Activated gamma-delta T cell (primary cell): ENCODE data around the gene CELF4.

ENCODE experiments used
- DNase-seq: peaks from one replicate; lab custom pipeline; 2025; lab: John Stamatoyannopoulos, UW

The CELF4 gene

DNA sequence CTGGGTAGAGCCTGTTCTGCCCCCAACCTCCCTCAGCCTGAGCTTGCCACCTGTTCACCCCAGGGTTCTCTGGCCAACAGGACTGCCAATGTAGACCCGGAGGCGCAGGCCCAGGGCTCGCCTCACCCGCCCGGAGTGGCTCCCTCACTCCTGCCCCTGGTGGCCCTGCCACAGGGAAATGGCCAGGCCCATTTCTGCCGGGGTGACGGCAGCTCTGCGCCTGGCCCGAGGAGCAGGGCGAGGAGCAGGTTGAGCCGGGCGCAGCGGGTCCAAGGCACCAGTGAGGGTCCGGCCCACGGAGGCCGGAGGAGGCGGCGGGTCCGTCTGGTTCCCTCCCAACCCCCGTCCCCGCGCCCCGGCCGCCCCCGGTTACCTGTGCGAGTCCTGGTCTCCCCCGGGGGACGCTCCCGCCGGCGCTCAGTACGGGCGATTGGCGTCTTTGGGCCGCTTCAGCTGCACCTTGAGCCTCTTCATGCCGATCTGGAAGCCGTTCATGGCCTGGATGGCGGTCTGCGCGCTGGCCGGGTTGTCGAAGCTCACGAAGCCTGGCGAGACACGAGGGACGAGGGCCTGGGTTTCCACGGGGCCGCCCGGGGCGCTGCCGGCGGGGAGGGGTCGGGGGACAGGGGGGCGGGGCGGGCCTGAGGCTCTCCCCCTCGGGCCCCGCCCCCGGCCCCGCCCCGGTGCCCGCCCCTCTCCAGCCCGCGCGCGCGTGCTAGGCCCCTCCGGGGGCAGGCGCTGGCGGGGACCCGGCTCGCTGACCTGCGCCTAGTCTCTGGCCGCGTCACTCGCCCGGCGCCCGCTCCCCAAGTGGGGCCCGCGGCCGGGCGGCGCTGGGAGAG, 312.0 kb downstream of the CELF4 start:
- no peak for DNase-seq

DNA sequence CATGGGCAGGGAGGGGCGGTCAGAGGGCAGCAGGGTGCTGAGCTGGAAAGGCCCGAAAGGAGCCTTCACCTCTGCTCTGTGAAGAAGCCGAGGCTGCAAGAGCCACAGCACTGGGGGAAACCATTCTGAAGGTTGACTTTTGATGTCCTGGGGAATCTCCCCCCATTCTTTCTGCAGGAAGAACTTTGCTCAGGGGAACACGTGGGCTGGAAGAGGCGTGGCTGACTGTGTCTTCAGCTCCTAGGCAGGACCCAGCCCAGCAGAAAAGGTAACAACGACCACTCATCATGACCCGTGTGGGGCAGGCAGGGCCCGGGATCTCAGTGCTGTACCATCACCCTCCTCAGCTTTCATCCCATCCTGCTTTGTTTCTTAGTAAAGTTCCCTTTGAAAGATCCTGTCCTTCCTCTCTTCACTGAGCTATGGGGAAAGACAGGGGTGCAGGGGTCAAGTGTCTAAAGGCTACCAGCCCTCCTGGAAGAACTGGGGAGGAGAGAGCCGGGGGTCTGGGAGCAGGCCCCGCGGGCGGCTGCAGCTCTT, 312.7 kb downstream of the CELF4 start:
- DNase-seq, result no peak

DNA sequence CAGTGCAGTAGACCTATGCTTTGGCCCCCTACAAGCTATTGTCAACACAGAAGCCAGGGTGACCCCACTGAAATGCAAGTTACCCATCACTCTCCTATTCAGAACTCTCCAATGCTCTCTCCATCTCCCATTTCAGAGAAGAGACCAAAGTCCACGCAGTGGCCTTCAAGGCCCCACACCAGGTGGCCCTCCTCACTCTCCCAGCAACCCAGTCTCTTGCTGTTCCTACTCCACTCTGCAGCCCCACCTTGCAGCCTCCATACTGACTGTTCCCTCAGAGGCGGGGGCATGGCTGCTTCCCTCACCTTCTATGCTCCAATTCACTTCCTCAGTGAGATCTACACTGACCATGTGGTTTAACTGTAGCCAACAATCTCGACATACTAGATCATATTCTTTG, 313.3 kb downstream of the CELF4 start:
- no peak for DNase-seq

DNA sequence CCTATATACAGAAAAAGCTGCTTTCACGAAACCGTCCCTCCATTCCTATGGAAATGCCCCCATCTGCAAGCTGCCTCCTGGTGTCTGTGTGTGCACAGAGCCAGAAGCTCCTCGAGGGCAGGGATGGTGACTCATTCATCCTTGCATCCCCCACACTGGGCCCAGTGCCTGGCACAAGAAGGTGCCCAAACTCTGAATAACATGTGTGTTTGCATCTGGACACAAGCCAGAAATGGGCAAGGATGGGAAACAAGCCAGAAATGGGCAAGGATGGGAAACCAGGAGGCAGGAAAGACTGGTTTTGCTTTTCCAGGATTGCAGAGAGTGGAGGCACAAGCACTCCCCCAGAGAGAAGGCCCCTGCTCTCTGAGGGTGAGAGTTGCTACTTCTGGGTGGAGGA, 313.9 kb downstream of the CELF4 start:
- no peak for DNase-seq

DNA sequence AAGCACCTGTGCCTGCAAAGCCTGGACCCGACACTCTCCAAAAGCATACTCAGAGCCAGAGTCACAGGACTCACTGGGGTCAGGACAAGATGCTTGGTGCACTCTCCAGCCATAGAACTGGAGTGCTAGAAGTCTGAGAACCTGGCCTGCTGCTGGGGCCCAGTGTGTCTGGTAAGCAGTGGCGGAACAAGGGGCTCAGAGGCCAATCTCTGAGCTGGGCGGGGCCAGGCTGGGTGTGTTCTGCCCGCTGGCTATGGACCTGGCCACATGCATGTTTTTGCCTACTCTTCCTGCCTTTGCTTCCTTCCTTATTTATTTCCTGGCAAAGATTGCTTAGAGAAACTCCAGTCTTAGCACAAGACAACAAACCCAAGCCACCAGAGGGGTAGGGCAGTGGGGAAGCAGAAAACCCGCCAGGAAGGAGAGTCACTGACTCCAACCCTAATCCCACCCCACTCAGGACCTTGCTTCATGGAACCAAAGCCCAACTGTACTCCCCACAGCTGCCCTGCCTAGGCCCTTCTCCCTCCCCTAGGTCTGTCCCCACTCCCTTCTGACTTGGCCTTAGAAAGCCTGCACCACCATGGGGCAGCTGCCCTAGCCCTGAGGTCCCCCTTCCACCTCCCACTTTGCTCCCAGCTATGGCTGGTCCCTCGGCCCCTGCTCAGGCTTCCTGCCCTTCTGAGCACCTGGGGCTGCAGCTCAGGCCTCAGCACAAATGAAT, 315.5 kb downstream of the CELF4 start:
- no peak for DNase-seq

DNA sequence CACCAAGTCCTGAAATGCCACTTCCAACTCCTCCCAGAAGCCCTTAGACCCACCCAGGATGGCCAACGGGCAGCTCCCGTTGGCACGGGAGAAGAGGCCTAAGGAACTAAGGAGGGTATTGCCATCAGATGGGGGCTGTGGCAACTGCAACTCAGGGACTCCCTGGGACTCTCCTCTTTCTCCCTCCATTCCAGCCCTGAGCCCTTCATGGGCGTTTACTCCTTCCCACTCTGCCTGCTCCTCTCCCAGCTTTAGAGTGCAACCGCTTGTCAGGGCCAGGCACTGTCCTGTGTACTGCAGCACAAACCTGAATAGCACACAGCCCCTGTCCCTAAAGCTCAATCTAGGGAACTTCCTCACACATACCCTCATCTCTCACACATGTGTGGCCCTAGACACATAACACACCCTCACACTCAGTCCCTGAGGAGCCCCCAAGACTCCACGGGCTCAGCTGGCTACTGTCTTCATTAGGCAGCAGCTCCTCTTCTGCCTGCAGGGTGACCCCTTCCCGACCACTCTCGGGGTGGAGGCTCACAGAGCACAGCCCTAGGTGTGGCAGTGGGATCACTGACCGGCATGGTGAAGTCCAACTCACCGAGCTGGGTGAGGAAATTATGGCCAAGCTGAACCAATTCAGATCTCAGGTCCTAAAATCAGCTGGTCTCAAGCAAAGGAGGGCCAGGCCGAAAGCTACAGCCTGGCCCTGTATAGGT, 316.3 kb downstream of the CELF4 start:
- DNase-seq, result no peak

DNA sequence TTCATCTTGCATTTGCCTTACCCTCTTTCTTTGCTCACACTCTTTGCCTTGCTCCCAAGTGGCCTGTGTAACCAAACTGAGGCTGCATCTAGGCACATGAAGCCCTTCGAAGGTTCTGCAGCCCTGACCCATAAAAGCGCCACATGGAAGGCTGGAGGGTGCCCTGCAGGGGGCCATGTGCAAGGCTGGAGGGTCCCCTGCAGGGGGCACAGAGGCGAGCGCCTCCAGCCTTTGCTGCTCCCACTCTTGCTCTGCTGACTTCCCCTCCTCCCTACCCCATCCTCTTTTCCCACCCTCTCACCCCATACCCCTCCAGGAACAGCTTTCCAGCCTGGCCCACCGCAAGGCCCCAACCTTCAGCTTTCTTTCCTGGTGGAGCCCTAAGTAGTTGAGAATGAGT, 317.3 kb downstream of the CELF4 start:
- DNase-seq, result no peak

DNA sequence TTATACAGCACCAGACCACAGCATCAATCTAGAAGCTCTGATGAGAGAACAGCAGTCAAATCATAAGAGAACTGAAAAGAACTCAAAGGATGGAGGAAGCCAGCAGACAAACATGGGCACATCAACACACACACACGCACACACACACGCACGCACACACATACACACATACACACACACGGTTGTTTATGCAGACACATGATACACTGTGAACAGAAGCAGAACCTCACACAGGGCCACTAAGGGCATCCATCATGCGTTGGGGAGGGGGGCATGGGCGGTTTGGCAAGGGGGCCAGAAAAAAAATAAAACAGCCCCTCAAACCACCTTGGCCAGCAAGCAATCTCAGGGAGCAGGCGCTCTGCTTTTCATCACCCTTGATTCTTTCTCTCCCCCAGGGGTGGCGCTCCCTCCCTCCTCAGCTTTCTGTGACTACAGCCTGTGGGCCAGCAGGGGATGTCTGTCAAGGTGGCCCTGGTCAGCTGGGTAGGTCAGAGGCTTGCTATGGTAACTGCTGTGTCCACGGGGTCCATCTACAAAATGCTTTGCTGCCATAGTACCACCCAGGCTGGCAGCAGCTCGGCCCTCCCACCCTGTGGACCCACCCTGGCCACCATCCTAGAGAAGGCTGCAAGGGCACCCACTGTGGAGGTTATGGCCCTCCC, 318.0 kb downstream of the CELF4 start:
- DNase-seq, result no peak

DNA sequence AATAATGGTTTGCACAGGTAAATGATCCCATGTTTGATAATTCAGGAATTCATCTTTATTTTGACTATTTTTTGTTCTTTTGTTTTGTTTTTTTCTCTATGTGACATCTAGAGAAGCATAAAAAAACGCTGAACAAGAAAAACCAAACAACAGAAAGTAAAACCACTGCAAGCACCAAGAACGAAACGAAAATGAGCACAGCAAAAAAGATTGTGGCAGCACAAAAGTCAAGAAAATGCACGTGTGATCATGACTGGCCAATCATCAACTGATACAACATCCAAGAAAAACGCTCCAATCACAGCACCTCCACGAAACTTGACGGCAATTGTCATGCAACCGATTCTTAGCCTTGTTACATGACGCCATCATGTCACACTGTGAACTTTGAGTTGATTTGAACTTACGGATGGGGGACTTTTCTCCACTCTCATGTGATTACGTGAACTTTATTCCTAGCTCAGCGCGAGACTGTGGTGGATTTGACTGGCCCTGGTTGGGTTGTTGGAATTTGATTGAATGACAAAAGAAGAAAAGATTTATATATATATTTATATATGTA, 318.7 kb downstream of the CELF4 start:
- DNase-seq, result no peak

DNA sequence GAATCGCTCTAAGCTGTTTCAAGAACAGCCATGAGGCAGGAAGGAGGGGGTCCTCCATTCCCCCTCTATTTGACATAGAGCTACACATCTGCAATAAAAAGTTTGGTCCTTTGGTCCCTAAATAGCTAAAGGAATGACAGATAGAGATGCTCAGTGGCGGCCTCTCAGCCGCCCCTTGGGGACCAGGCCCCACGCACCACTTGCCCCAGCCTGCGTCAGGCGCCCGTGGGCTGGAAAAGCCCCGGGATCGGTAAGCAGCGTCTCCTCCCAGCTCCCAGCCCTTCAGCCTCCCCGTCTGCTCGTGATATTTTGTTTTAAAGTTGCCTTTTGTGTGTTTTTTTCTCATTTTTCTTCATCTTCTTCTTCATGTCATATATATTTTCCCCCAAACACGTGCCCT, 321.0 kb downstream of the CELF4 start:
- DNase-seq, result no peak

DNA sequence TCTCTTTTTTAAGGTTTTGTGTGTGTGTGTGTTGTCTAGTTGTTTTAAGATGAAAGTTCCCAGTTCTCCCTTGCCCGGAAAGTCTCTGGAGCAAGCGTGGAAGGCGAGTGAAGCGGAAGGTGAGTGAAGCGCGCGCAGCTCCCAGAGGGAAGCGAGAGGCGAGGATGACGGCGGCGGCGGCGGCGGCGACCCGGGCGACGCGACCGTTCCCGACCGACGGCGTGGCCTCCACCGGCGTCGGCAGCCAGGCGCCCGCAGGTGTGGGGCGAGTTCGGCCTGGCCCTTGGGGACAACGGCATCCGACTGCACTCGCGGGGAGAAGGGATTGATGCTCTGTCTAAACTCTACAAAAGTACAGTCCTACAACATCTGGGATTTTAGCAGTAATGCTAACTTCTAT, 321.9 kb downstream of the CELF4 start:
- no peak for DNase-seq

DNA sequence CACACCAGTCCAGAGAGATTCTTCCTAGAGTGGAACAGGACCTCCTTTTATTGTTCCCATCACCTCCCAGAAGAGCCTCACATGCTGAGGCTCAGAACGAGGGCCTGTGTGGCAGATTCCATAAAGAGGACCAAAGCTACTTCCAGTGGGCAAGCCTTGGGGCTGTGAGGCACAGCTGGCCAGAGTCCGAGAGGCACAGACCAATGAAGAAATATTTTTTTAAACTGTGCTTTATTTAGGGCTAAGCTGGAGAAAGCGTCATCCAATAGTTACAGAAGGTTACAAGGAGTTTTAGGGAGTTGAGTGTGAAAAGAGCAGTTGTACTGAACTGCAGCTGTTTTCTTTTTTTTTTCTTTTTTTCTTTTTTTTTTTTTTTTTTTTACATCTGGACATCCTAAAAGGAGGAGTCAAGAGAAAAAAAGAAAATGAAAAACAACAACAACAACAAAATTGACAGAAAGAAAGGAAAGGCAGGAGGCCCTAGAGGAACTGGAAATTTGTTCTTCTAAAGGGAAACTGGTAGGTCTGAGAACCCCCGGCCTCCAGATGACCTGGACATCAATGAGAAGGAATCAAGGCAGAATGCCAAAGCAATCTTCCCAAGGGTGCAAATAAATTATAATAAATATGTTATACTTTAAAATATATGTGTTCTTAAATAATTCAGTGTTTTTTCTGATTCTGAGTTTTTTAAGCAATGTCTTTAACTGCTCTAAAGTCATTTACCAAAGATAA, 322.6 kb downstream of the CELF4 start:
- DNase-seq, result no peak

DNA sequence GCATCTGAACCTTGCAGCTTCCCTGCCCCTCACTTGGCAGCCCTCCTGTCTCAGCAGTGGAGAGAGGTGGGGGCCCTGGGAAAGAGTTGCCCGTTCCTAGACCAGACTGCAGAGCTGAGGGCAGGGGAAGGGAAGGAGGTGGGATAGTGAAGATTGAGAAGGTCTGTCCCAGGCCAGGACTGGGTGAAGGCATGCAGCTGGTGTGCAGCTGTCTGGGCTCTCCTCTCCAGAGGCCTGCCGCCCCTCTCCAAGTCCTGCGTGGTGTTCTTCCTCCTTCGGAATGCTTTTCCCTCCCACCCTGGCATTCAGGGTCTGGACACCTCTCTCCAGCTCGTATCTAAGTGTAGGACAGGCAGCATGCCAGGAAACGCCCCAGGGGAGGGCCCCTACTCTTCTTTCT, 323.5 kb downstream of the CELF4 start:
- no peak for DNase-seq

DNA sequence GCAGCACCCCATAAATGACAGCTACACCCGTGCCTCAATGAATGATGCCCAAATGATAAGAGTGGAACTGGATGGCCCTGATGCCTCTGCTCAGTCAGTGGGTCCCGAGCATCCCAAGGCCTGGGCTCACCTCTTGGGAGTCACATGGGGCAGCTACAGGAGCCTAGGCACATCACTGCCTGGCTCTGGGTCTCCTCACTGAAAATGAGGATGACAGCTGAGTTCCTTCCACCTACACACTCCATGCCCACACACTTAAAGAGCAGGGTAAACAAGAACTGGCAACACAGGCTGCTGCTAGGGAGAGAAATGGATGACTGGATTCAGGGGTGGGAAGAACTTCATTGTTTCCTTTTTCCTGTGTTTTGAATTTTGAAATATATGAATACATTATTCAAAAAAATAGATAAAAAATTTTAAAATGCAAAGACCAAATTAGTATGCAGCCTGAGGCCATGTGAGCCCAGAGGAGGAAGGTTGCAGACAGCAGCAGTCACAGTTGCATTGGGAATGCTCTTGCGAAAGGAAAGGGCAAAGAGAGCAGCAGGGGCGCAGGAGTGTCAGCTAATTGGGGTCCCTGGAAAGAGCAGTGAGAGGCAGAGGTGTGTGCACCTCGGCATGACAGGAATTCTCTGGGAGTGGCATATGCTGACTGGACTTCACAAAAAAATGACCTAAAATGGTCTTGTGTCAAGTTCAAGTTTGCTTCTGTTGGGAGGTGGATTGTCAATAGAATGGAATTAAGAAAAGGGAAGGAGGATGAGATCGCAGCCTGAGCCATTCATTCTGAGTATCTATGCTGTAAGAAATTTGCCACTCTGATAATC, 327.1 kb downstream of the CELF4 start:
- DNase-seq, result no peak

DNA sequence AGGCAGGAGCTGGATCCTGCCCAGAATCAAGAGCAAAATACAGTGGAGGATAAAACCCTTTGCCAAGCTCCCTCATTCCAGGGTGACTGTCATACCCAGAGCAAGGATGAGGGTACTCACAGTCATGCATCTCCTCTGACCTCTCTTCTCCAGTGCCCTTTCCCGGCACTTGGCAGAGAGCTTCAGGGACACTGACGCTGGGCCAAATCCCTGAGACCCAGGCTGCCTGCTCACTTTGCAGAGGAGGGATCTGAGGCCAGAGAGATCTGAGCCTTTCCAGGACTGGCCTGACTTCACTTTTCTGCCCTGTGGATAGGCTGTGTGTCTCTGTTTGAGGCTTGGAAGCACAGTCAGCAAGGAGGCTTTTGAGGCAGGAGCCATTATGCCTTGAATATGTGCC, 330.0 kb downstream of the CELF4 start:
- no peak for DNase-seq

DNA sequence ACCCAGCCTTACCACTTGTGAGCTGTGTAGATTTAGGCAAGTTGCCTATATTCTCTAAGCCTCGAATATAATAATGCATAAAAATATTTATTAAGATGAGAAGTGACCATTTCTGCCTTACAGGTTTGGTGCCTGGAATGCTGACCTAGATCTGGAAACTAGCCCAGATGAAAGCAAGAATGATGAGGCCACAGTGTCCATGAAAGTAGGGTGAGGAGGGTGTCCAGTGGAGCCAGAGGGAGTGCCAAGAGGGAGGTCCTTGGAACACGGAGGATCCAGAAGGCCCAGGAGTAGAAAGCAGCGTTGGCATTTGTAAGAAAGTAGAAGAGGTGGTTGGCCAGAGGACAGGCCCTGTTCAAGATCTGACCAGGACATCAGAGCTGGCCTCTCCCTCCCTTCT, 334.3 kb downstream of the CELF4 start:
- DNase-seq, result no peak

DNA sequence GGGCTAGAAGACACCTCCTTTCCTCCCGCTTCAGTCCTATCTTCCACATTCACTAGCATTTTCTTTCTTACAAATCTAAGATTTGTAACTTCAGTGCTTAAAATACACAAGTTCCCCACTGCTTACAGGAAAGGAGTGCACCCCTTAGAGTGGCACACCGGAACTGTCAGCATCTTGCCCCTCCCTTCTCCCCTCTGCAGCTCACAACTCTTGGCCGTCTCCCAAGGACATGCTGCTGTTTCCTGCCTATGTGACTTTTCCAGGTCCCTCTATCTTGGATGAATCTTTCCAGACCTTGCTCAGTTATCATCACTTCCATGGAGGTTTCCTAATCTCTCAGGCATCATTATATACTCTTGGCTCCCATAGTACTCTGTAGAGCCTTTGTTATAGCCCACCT, 334.8 kb downstream of the CELF4 start:
- no peak for DNase-seq

DNA sequence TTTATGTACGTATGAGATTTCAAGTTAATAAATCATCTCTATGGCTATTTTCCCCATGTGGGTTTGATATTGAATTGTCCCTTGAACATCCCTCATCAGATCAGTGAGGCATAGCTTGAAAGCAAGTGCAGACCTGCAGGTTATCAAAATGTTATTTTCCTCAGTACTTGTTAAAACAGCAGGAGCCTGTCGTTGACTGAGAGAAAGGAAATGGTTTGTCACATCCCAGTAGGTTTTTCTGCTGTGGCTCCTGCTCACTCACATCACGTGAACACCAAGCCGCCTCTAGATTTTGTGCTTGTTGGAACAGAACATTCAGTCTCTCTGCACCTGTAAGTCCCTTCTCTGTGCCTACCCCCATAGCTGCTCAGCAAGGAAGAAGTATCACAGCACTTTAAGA, 340.3 kb downstream of the CELF4 start:
- no peak for DNase-seq

DNA sequence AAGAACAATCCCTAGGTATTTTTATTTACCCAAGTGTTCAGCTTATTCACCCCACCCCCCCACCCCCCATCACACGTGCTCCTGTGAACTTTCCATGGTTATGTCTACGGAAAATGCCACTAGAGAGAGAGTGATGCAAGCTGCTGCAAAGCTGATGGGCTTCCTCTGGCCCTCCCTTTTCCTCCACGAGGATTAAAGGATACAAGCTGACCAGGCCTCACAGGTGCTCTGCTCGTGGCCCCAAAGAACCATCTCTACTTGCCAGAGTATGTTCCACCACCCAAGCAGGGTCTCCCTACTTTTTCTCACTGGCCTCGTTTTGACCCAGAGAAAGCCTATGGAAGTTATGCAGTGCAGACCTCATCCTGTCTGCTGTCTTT, 342.6 kb downstream of the CELF4 start:
- no peak for DNase-seq

DNA sequence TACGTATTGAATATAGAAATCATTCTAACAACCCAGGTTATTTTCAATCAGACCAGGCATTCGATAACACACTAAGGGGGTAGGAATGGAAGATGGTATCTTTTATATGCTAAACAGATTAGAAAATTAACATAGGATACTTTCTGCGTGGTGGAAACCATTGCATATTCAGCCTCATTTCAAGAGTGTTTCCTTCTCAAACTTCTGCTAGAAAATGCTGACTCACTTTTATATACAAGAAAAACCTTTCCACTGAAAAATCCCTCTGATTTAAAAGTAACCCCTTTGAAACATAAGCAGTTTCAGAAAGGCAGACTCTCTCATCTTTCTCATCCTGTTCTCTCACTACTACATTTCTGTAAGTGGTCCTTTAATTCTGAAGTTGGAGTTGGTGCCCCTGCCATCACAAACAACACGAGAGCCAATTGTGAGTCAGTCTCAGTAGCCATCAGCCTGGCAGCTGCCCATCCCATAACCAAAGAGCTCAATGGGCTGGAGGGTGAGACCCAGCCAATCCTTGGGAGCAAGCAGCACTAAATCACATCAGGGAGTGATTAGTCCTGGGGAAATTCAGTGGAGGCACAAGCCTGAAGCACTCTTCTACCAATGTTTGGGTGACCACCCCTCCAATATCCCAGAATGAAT, 343.1 kb downstream of the CELF4 start:
- no peak for DNase-seq
